HG03442 (cell line): Measurements from ENCODE around the gene ENDOG.
"Not testable (repeated sequence)": the region's sequence is repeated elsewhere in the genome, so short reads cannot be mapped to it uniquely, and the experiment has no call there.

Source experiments
- ATAC-seq: cut with Tn5 transposase; IDR thresholded peaks from one replicate; pipeline ENCODE4 v1.9.1; 2021; ENCODE audit warnings: mild to moderate bottlenecking, moderate library complexity; ENCODE audit not compliant: unreplicated experiment

Gene ENDOG

GRCh38 chr9:128860937-128861336, 42.6 kb downstream of the ENDOG start:
- no peak for ATAC-seq

- no peak for ATAC-seq
Observed at GRCh38 chr9:128861501-128861900, 43.2 kb downstream of the ENDOG start.

- ATAC-seq, result no peak
Observed at GRCh38 chr9:128862401-128862851, 44.1 kb downstream of the ENDOG start.

- ATAC-seq, result no peak
Observed at GRCh38 chr9:128863647-128864046, 45.3 kb downstream of the ENDOG start.

GRCh38 chr9:128870128-128870940, 52.0 kb downstream of the ENDOG start:
- no peak for ATAC-seq

GRCh38 chr9:128870941-128871265, 52.6 kb downstream of the ENDOG start:
- not testable (repeated sequence) for ATAC-seq
